GM12878 (cell line): ENCODE data around the gene PDE1C. TPM values are rescaled to one million over a fixed set of nuclear protein-coding genes. Genes with fewer than 3 reads are reported as not detected.

Source experiments
- ATAC-seq: fragments of 200-7000 bp; cut with Tn5 transposase; 3 replicates; pipeline ENCODE4 v1.9.1; 2020; ENCODE audit warnings: mild to moderate bottlenecking, moderate library complexity
- BruUV-seq: library from RNA; stranded (reverse); fragments of 400-500 nt; replicated peaks from 2 replicates; lab custom pipeline; 2021; lab: Mats Ljungman, UMichigan
- CTCF ChIA-PET: fragments of 300-600 bp; sonication (Branson Sonifier 250); formaldehyde crosslinking; extraction: SDS; loops from one replicate; lab custom pipeline; 2021; ENCODE audit warnings: inconsistent platforms; lab: Yijun Ruan, JAX
- POLR2A ChIA-PET: fragments of 350-600 bp; formaldehyde crosslinking; extraction: SDS; loops from one replicate; lab custom pipeline; 2021; ENCODE audit warnings: inconsistent platforms; lab: Charles Lee
- RAD21 ChIA-PET: fragments of 300-600 bp; sonication (Branson Sonifier 250); formaldehyde crosslinking; loops from one replicate; lab custom pipeline; 2023; ENCODE audit warnings: antibody characterized with exemption; ENCODE audit not compliant: unreplicated experiment; lab: Charles Lee
- SMC1A ChIA-PET: fragments of 300-600 bp; sonication (Branson Sonifier 250); formaldehyde crosslinking; loops from one replicate; lab custom pipeline; 2023; ENCODE audit not compliant: unreplicated experiment, uncharacterized antibody; lab: Charles Lee
- DNase-seq: peaks from one replicate; pipeline ENCODE4 v3.0.0-alpha.2; 2011; ENCODE audit warnings: low read depth, low spot score
- FAIRE-seq: peaks from 3 replicates; lab custom pipeline; 2011; peaks lifted over from hg19 to GRCh38; lab: Jason Lieb, UNC
- H2AFZ ChIP-seq: 2 replicates; pipeline ENCODE4 v1.6.0; 2011; ENCODE audit warnings: low read depth, low read length, control low read depth; ENCODE audit not compliant: control insufficient read depth
- H3K27ac ChIP-seq: 2 replicates; pipeline ENCODE4 v1.5.1; 2011; ENCODE audit warnings: control low read depth; ENCODE audit not compliant: control insufficient read depth, insufficient read depth
- H3K27me3 ChIP-seq, 2 experiments: replicated peaks in 1 of 2; 2 replicates each; pipeline versions ENCODE4 v1.6.0 to v1.6.1; 2011; ENCODE audit warnings: low read length in 1 of 2; ENCODE audit not compliant: control insufficient read depth in 2 of 2, insufficient read depth in 2 of 2
- H3K36me3 ChIP-seq, 2 experiments: 2 replicates each; pipeline ENCODE4 v1.5.1; 2011; ENCODE audit warnings: low read length in 1 of 2; ENCODE audit not compliant: control insufficient read depth in 2 of 2, insufficient read depth in 2 of 2
- H3K4me1 ChIP-seq: 2 replicates; pipeline ENCODE4 v1.6.1; 2011; ENCODE audit warnings: mild to moderate bottlenecking, low read length, moderate library complexity, mixed read lengths; ENCODE audit not compliant: control insufficient read depth, insufficient read depth
- H3K4me2 ChIP-seq: 2 replicates; pipeline ENCODE4 v1.6.0; 2011; ENCODE audit warnings: control low read depth; ENCODE audit not compliant: control insufficient read depth, insufficient read depth
- H3K4me3 ChIP-seq: fragments of 200-600 bp; sonication (generic); 2 replicates; pipeline ENCODE4 v1.5.1; 2016
- H3K79me2 ChIP-seq: 2 replicates; pipeline ENCODE4 v1.6.0; 2011; ENCODE audit warnings: low read length; ENCODE audit not compliant: control insufficient read depth, insufficient read depth
- H3K9ac ChIP-seq: 2 replicates; pipeline ENCODE4 v1.8.0; 2011; ENCODE audit warnings: low read length, control low read depth, mixed read lengths; ENCODE audit not compliant: control insufficient read depth, insufficient read depth
- H3K9me3 ChIP-seq: replicated peaks from 3 replicates; pipeline ENCODE4 v1.5.1; 2011; ENCODE audit warnings: mild to moderate bottlenecking, low read length; ENCODE audit not compliant: control insufficient read depth, insufficient read depth
- H4K20me1 ChIP-seq: 2 replicates; pipeline ENCODE4 v1.6.0; 2011; ENCODE audit not compliant: control insufficient read depth, insufficient read depth
- CBX3 ChIP-seq: fragments of 200-600 bp; sonication (generic); IDR thresholded peaks from 2 replicates; pipeline ENCODE4 v1.6.1; 2016; ENCODE audit warnings: low read depth, borderline replicate concordance
- CREM ChIP-seq: IDR thresholded peaks from 2 replicates; pipeline ENCODE4 v1.6.1; 2014; ENCODE audit warnings: antibody characterized with exemption, low read depth
- MTA2 ChIP-seq: fragments of 450-650 bp; IDR thresholded peaks from 2 replicates; pipeline ENCODE4 v1.6.1; 2016; ENCODE audit warnings: low read depth, mild to moderate bottlenecking, moderate library complexity
- RCOR1 ChIP-seq: conservative IDR thresholded peaks from 2 replicates; pipeline ENCODE4 v1.6.1; 2012; ENCODE audit warnings: low read depth, low read length, improper control_type of control experiment
- RFX5 ChIP-seq: IDR thresholded peaks from 2 replicates; pipeline ENCODE4 v1.6.1; 2011; ENCODE audit warnings: low read depth, low read length, improper control_type of control experiment
- SRF ChIP-seq, 2 experiments: IDR thresholded peaks; 2 replicates each; pipeline ENCODE4 v1.6.1; 2011; ENCODE audit warnings: low read depth in 2 of 2, low read length in 2 of 2, mild to moderate bottlenecking in 1 of 2, moderate library complexity in 1 of 2
- ZNF207 ChIP-seq: fragments of 450-650 bp; IDR thresholded peaks from 2 replicates; pipeline ENCODE4 v1.6.1; 2014; ENCODE audit warnings: antibody characterized with exemption, mild to moderate bottlenecking, borderline replicate concordance
- WGBS: methylation state at CpG from one replicate; pipeline ENCODE4 v1.1.6; 2016; ENCODE audit warnings: low lambda C conversion rate; ENCODE audit not compliant: insufficient replicate concordance, insufficient coverage; ENCODE audit errors: missing lambda C conversion rate; 5-methylcytosine and 5-hydroxymethylcytosine counted together
- in situ Hi-C: fragments of 300-500 bp; cut with MboI; formaldehyde crosslinking; loops from 9 replicates; pipeline ENCODE4 v1.14.3; 2018; ENCODE audit warnings: mixed read lengths
- intact Hi-C: fragments of 100-400 bp; cut with micrococcal nuclease; formaldehyde crosslinking; loops from one replicate; pipeline ENCODE4 v1.14.2; 2022; ENCODE audit not compliant: unreplicated experiment
- polyA plus RNA-seq, 11 experiments: library from polyadenylated mRNA; depleted of rRNA in 4 of 11; unstranded in 6 of 11; stranded (reverse) in 5 of 11; fragments of >200 nt; fragmentation: Nextera tagmentation in 4 of 11; fragmentation: Illumina TruSeq in 1 of 11; extraction: Ambion mirVana in 4 of 11; extraction: Trizol in 1 of 11; gene quantifications; 1 replicate in 1 of 11; 2 replicates in 10 of 11; pipeline versions ENCODE4 v1.2.1 to v1.2.3, GENCODE V29; 2011 to 2016; ENCODE audit warnings: inconsistent platforms in 2 of 11, missing spikeins in 2 of 11, low read depth in 1 of 11
- total RNA-seq, 4 experiments: library from RNA; depleted of rRNA in 3 of 4; stranded (reverse); fragments of >200 nt in 3 of 4; fragmentation: Illumina TruSeq in 1 of 4; extraction: Trizol in 1 of 4; gene quantifications; 2 replicates each; pipeline versions ENCODE4 v1.2.1 to v1.2.3, GENCODE V29; 2013 to 2021
- TF ChIP-seq, protein P1 (sequence below): fragments of 450-650 bp; IDR thresholded peaks from 2 replicates; pipeline ENCODE4 v1.6.1; 2017; ENCODE audit warnings: mild to moderate bottlenecking
- TF ChIP-seq, protein P2 (sequence below): fragments of 450-650 bp; IDR thresholded peaks from 2 replicates; pipeline ENCODE4 v1.6.1; 2017; ENCODE audit warnings: antibody characterized with exemption, mild to moderate bottlenecking, moderate library complexity
- TF ChIP-seq, protein P3 (sequence below): IDR thresholded peaks from 2 replicates; pipeline ENCODE4 v1.6.1; 2011; ENCODE audit warnings: mild to moderate bottlenecking, low read depth, low read length, moderate library complexity; ENCODE audit not compliant: insufficient replicate concordance
- TF ChIP-seq, protein P4 (sequence below): fragments of 450-650 bp; IDR thresholded peaks from 2 replicates; pipeline ENCODE4 v1.6.1; 2017; ENCODE audit warnings: mild to moderate bottlenecking, moderate library complexity

The PDE1C gene
- total and polyA plus RNA-seq, 10 of the 15 experiments (the other 5 are each of a cell fraction or from before 2014, with no cell fraction given), result 0.29 to 2.3 (median 0.70) TPM

DNA sequence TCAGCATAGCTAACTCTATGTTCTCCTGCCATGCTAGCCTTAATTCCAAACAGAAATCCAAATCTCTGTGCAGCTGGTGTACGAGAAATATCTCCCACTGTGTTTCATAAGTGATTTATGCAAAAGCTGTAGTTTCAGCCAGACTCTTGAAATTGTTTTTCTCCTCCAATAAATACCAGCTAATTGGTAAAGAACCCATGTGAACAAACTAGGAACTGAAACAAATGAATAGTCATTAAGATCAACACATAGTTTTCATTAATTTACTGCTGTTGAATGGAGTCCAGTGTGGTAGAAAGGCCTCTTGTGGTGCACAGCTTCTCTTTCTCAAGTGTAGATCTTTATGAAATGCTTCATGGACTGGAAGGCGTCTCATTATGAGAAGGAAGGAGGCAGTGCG lies 364.8 kb downstream of the PDE1C start:
- no peak for FAIRE-seq
- H3K27ac ChIP-seq, result no peak overlapping the region
- in situ Hi-C loops, result no loop called here
- no peaks in the 10 kb centered on the region for H4K20me1 ChIP-seq
- H3K4me2 ChIP-seq, result no peak overlapping the region
- no TSS peak for BruUV-seq
- H3K79me2 ChIP-seq, result no peaks in the 10 kb centered on the region
- ChIA-PET CTCF (interaction anchor here (0.7 to 1.9 kb wide), 4 partner anchors 29 to 262 kb away, joined by 3 to 7 read pairs (median 4); no protein-coding TSS in a partner anchor), SMC1A (interaction anchor here (0.7 to 6.8 kb wide), 10 partner anchors 8 to 690 kb away, joined by 3 to 80 read pairs (median 6); no protein-coding TSS in a partner anchor), RAD21 (interaction anchor here (2.7 to 3.9 kb wide), 2 partner anchors 9 to 18 kb away, joined by 13 to 48 read pairs; partner anchors contain the start of gene PPP1R17), POLR2A (interaction anchor here (1.5 kb wide), 1 partner anchor 10 kb away, joined by 8 read pairs; no protein-coding TSS in a partner anchor)
- peak; percentile 37 for DNase-seq
- no peaks in the 10 kb centered on the region for H3K4me1 ChIP-seq
- intact Hi-C loops, result no loop called here
- H3K27me3 ChIP-seq, result peaks cover 0 to 3% of the 10 kb centered on the region in 2 experiments; a peak in 1 of 4 replicates
- WGBS, result 19% methylated on average over 3 of the region's 3 CpGs
- no peak overlapping the region for H3K4me3 ChIP-seq
- H3K9ac ChIP-seq, result no peak overlapping the region
- no peak overlapping the region for H2AFZ ChIP-seq
- no peaks in the 10 kb centered on the region for H3K9me3 ChIP-seq
- no peaks in the 10 kb centered on the region for H3K36me3 ChIP-seq
- ATAC-seq, result peak; percentile 83
- TF ChIP-seq, protein P1, sequence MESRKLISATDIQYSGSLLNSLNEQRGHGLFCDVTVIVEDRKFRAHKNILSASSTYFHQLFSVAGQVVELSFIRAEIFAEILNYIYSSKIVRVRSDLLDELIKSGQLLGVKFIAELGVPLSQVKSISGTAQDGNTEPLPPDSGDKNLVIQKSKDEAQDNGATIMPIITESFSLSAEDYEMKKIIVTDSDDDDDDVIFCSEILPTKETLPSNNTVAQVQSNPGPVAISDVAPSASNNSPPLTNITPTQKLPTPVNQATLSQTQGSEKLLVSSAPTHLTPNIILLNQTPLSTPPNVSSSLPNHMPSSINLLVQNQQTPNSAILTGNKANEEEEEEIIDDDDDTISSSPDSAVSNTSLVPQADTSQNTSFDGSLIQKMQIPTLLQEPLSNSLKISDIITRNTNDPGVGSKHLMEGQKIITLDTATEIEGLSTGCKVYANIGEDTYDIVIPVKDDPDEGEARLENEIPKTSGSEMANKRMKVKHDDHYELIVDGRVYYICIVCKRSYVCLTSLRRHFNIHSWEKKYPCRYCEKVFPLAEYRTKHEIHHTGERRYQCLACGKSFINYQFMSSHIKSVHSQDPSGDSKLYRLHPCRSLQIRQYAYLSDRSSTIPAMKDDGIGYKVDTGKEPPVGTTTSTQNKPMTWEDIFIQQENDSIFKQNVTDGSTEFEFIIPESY, result no peak
- TF ChIP-seq MTA2 (peak; percentile 97), CREM (no peak), CBX3 (no peak), SRF (IDR thresholded peaks at IDR 0.05; ENCODE audit: low read depth in 2 of 2, low read length in 2 of 2) (no peak), RFX5 (no peak), RCOR1 (no peak), ZNF207 (no peak)
- TF ChIP-seq, protein P2, sequence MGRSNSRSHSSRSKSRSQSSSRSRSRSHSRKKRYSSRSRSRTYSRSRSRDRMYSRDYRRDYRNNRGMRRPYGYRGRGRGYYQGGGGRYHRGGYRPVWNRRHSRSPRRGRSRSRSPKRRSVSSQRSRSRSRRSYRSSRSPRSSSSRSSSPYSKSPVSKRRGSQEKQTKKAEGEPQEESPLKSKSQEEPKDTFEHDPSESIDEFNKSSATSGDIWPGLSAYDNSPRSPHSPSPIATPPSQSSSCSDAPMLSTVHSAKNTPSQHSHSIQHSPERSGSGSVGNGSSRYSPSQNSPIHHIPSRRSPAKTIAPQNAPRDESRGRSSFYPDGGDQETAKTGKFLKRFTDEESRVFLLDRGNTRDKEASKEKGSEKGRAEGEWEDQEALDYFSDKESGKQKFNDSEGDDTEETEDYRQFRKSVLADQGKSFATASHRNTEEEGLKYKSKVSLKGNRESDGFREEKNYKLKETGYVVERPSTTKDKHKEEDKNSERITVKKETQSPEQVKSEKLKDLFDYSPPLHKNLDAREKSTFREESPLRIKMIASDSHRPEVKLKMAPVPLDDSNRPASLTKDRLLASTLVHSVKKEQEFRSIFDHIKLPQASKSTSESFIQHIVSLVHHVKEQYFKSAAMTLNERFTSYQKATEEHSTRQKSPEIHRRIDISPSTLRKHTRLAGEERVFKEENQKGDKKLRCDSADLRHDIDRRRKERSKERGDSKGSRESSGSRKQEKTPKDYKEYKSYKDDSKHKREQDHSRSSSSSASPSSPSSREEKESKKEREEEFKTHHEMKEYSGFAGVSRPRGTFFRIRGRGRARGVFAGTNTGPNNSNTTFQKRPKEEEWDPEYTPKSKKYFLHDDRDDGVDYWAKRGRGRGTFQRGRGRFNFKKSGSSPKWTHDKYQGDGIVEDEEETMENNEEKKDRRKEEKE, result no peak
- TF ChIP-seq, protein P3, sequence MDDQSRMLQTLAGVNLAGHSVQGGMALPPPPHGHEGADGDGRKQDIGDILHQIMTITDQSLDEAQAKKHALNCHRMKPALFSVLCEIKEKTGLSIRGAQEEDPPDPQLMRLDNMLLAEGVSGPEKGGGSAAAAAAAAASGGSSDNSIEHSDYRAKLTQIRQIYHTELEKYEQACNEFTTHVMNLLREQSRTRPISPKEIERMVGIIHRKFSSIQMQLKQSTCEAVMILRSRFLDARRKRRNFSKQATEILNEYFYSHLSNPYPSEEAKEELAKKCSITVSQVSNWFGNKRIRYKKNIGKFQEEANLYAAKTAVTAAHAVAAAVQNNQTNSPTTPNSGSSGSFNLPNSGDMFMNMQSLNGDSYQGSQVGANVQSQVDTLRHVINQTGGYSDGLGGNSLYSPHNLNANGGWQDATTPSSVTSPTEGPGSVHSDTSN, result no peak
- TF ChIP-seq, protein P4, sequence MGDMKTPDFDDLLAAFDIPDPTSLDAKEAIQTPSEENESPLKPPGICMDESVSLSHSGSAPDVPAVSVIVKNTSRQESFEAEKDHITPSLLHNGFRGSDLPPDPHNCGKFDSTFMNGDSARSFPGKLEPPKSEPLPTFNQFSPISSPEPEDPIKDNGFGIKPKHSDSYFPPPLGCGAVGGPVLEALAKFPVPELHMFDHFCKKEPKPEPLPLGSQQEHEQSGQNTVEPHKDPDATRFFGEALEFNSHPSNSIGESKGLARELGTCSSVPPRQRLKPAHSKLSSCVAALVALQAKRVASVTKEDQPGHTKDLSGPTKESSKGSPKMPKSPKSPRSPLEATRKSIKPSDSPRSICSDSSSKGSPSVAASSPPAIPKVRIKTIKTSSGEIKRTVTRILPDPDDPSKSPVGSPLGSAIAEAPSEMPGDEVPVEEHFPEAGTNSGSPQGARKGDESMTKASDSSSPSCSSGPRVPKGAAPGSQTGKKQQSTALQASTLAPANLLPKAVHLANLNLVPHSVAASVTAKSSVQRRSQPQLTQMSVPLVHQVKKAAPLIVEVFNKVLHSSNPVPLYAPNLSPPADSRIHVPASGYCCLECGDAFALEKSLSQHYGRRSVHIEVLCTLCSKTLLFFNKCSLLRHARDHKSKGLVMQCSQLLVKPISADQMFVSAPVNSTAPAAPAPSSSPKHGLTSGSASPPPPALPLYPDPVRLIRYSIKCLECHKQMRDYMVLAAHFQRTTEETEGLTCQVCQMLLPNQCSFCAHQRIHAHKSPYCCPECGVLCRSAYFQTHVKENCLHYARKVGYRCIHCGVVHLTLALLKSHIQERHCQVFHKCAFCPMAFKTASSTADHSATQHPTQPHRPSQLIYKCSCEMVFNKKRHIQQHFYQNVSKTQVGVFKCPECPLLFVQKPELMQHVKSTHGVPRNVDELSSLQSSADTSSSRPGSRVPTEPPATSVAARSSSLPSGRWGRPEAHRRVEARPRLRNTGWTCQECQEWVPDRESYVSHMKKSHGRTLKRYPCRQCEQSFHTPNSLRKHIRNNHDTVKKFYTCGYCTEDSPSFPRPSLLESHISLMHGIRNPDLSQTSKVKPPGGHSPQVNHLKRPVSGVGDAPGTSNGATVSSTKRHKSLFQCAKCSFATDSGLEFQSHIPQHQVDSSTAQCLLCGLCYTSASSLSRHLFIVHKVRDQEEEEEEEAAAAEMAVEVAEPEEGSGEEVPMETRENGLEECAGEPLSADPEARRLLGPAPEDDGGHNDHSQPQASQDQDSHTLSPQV, result no peak
